B cell (primary cell): ENCODE data around the gene C1QTNF12. TPM values are rescaled to one million over a fixed set of nuclear protein-coding genes. Genes with fewer than 3 reads are reported as not detected.
"Not testable (repeated sequence)": the region's sequence is repeated elsewhere in the genome, so short reads cannot be mapped to it uniquely, and the experiment has no call there.

Experiments
- ATAC-seq: fragments of 200-7000 bp; cut with Tn5 transposase; one replicate; pipeline ENCODE4 v1.10.0; 2021; ENCODE audit warnings: low read depth, mild to moderate bottlenecking, moderate number of reproducible peaks, moderate library complexity
- CTCF ChIA-PET: fragments of 350-600 bp; sonication (Branson Sonifier 250); formaldehyde crosslinking; loops from one replicate; lab custom pipeline; 2021; ENCODE audit warnings: antibody characterized with exemption, inconsistent platforms; lab: Charles Lee
- POLR2A ChIA-PET: fragments of 350-600 bp; sonication (Branson Sonifier 250); formaldehyde crosslinking; loops from one replicate; lab custom pipeline; 2021; ENCODE audit warnings: antibody characterized with exemption; lab: Charles Lee
- DNase-seq: peaks from one replicate; pipeline ENCODE4 v3.0.0; 2013
- H2AFZ ChIP-seq: 2 replicates; pipeline ENCODE4 v1.6.1; 2012; ENCODE audit warnings: mild to moderate bottlenecking, low read depth, low read length; ENCODE audit not compliant: insufficient read depth, poor library complexity, severe bottlenecking
- H3K27ac ChIP-seq, 2 donors: 1 replicate in 1 of 2; 2 replicates in 1 of 2; pipeline ENCODE4 v1.5.1; 2012 to 2013; ENCODE audit warnings: low read length in 2 of 2, mild to moderate bottlenecking in 2 of 2, moderate library complexity in 1 of 2
- H3K27me3 ChIP-seq, 4 experiments: fragments of 200-600 bp in 1 of 4; sonication (generic) in 1 of 4; replicated peaks in 1 of 4; 1 replicate in 2 of 4; 2 replicates in 2 of 4; pipeline versions ENCODE4 v1.6.1 to v1.7.0; 2013 to 2016; ENCODE audit warnings: low read length in 3 of 4, mild to moderate bottlenecking in 2 of 4, mixed read lengths in 1 of 4, moderate library complexity in 1 of 4; ENCODE audit not compliant: insufficient read depth in 4 of 4, control insufficient read depth in 3 of 4; ENCODE audit errors: control extremely low read depth in 1 of 4
- H3K36me3 ChIP-seq, 2 experiments: replicated peaks in 1 of 2; 1 replicate in 1 of 2; 2 replicates in 1 of 2; pipeline versions ENCODE4 v1.6.1 to v1.7.1; 2013; ENCODE audit warnings: low read length in 1 of 2; ENCODE audit not compliant: insufficient read depth in 2 of 2, control insufficient read depth in 1 of 2; ENCODE audit errors: control extremely low read depth in 1 of 2, extremely low read depth in 1 of 2
- H3K4me1 ChIP-seq, 2 donors: fragments of 200-600 bp in 1 of 2; sonication (generic) in 1 of 2; 1 replicate in 1 of 2; 2 replicates in 1 of 2; pipeline versions ENCODE4 v1.5.1 to v1.6.1; 2013 to 2017; ENCODE audit warnings: low read length in 2 of 2; ENCODE audit not compliant: control insufficient read depth in 2 of 2, insufficient read depth in 2 of 2
- H3K4me2 ChIP-seq: replicated peaks from 2 replicates; pipeline ENCODE3; 2012; ENCODE audit warnings: mild to moderate bottlenecking, low read depth, low read length; ENCODE audit not compliant: poor library complexity, severe bottlenecking
- H3K4me3 ChIP-seq, 5 experiments: fragments of 200-600 bp in 1 of 5; sonication (generic) in 1 of 5; 1 replicate in 3 of 5; 2 replicates in 2 of 5; pipeline versions ENCODE4 v1.5.1 to v1.7.0; 2011 to 2016; ENCODE audit warnings: low read length in 4 of 5, mild to moderate bottlenecking in 4 of 5, low read depth in 2 of 5, control low read depth in 1 of 5, moderate library complexity in 1 of 5; ENCODE audit not compliant: insufficient read depth in 1 of 5; ENCODE audit errors: control extremely low read depth in 1 of 5, extremely low read depth in 1 of 5
- H3K79me2 ChIP-seq: fragments of 200-600 bp; sonication (generic); one replicate; pipeline ENCODE4 v1.6.0; 2016; ENCODE audit warnings: low read length; ENCODE audit not compliant: control insufficient read depth, insufficient read depth
- H3K9ac ChIP-seq: fragments of 200-600 bp; sonication (generic); 2 replicates; pipeline ENCODE4 v1.6.1; 2017; ENCODE audit warnings: mild to moderate bottlenecking, low read length, moderate library complexity
- H3K9me3 ChIP-seq, 3 donors: one replicate each; pipeline versions ENCODE4 v1.6.1 to v1.7.1; 2013; ENCODE audit warnings: low read length in 2 of 3; ENCODE audit not compliant: control insufficient read depth in 2 of 3, insufficient read depth in 1 of 3; ENCODE audit errors: control extremely low read depth in 1 of 3
- H4K20me1 ChIP-seq: 2 replicates; pipeline ENCODE4 v1.6.0; 2012; ENCODE audit warnings: mild to moderate bottlenecking, low read length; ENCODE audit not compliant: insufficient read depth, control insufficient read depth, poor library complexity, severe bottlenecking
- H3K27ac Mint-ChIP-seq: one replicate; pipeline ENCODE4 v1.8.0; 2021; ENCODE audit warnings: mixed read lengths
- H3K27me3 Mint-ChIP-seq: one replicate; pipeline ENCODE4 v1.8.0; 2021; ENCODE audit warnings: mixed read lengths
- H3K4me1 Mint-ChIP-seq: one replicate; pipeline ENCODE4 v1.8.0; 2021; ENCODE audit warnings: mixed read lengths
- H3K4me3 Mint-ChIP-seq: one replicate; pipeline ENCODE4 v1.8.0; 2021; ENCODE audit warnings: mixed read lengths
- H3K9me3 Mint-ChIP-seq: one replicate; pipeline ENCODE4 v1.8.0; 2022; ENCODE audit warnings: mixed read lengths; ENCODE audit not compliant: insufficient read depth
- CTCF ChIP-seq: fragments of 200-600 bp; IDR thresholded peaks from one replicate; pipeline ENCODE4 v1.8.0; 2022; ENCODE audit warnings: antibody characterized with exemption, mild to moderate bottlenecking
- EZH2 ChIP-seq: IDR thresholded peaks from 2 replicates; pipeline ENCODE4 v1.6.1; 2012; ENCODE audit warnings: borderline replicate concordance, low read depth, mild to moderate bottlenecking, moderate library complexity, low read length; ENCODE audit not compliant: insufficient read depth, poor library complexity, severe bottlenecking
- WGBS: methylation state at CpG from one replicate; pipeline ENCODE4 v1.1.5; 2013; ENCODE audit warnings: missing lambda C conversion rate; ENCODE audit not compliant: insufficient coverage; 5-methylcytosine and 5-hydroxymethylcytosine counted together
- intact Hi-C: fragments of 100-400 bp; cut with micrococcal nuclease; formaldehyde crosslinking; loops from one replicate; pipeline ENCODE4 v1.10.0; 2022
- polyA plus RNA-seq: library from polyadenylated mRNA; depleted of rRNA; stranded (reverse); fragments of >200 nt; gene quantifications from 2 replicates; pipeline ENCODE4 v1.2.3, GENCODE V29; 2012
- total RNA-seq, 2 donors: library from RNA; stranded (reverse); fragments of 120-200 nt in 1 of 2; gene quantifications; 1 replicate in 1 of 2; 2 replicates in 1 of 2; pipeline versions ENCODE4 v1.2.3 to v1.2.4, GENCODE V29; 2013 to 2022

The C1QTNF12 gene
- total and polyA plus RNA-seq, 2 donors (not counting 1 experiment from before 2014, with no cell fraction given), result 1.2 to 3.2 TPM

GRCh38 chr1:1248009-1248913 is 1.7 kb upstream of the C1QTNF12 start:
- H3K27me3 Mint-ChIP-seq, DNase-seq, H2AFZ ChIP-seq, H3K27ac Mint-ChIP-seq, H3K9ac ChIP-seq, H3K4me2 ChIP-seq, intact Hi-C loops, H3K4me3 ChIP-seq, H3K4me3 Mint-ChIP-seq, H3K79me2 ChIP-seq, H3K27ac ChIP-seq, ATAC-seq, H3K36me3 ChIP-seq, H3K9me3 ChIP-seq, H3K9me3 Mint-ChIP-seq: not testable (repeated sequence)
- ChIA-PET POLR2A (interaction anchor here (0.8 kb wide), 1 partner anchor 37 kb away, joined by 3 read pairs; no protein-coding TSS in a partner anchor), CTCF (interaction anchor here (1.5 kb wide), 1 partner anchor 126 kb away, joined by 5 read pairs; no protein-coding TSS in a partner anchor)
- Histone ChIP-seq H3K4me1 (peaks cover 28 to 30% of the 10 kb centered on the region in 2 donors), H3K27me3 (peaks cover 0 to 27% (median 11%) of the 10 kb centered on the region in 4 experiments), H4K20me1 (peaks cover 11% of the 10 kb centered on the region)
- 98% methylated on average over 6 of the region's 21 CpGs for WGBS
- peaks cover 16% of the 10 kb centered on the region for H3K4me1 Mint-ChIP-seq

DNA sequence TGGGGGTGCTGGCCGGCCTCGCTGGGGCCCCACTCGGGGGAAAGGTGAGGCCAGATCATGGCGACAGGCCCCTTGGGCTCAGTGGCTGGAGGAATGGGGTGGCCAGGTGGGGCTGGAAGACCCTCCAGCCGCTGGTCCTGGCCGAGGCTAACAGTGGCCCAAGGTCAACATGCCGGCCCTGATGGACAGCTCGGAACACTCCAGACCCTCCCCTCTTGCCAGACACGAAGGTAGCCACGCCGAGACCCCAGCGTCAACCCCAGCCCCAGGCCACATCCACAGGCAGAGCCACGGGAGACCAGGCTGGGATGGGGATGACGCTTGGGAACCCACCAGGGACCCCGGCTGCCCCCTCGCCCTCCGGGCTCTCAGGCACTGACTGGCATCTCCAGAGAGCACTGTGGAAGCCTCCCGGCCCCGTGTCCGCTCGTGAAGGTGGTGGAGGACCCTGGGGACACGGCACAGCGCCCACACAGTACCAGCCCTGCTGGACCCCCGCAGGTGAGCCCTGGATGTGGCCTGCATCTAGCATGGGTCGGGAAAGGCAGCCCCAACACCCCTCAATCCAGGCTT is 905 bp upstream of the C1QTNF12 start:
- Mint-ChIP-seq H3K4me3 (no peak overlapping the region), H3K4me1 (peaks cover 16% of the 10 kb centered on the region), H3K27me3 (no peaks in the 10 kb centered on the region), H3K27ac (no peak overlapping the region), H3K9me3 (no peaks in the 10 kb centered on the region)
- H3K36me3 ChIP-seq, result no peaks in the 10 kb centered on the region
- H3K27ac ChIP-seq, result no peak overlapping the region
- H3K4me1 ChIP-seq, result peaks cover 28 to 30% of the 10 kb centered on the region in 2 donors
- H3K4me2 ChIP-seq, result peak overlapping the region; percentile 56
- H3K27me3 ChIP-seq, result peaks cover 0 to 27% (median 11%) of the 10 kb centered on the region in 4 experiments
- no peak overlapping the region for H3K9ac ChIP-seq
- 77% methylated on average over 24 of the region's 25 CpGs for WGBS
- peaks cover 11% of the 10 kb centered on the region for H4K20me1 ChIP-seq
- H3K4me3 ChIP-seq, result no peak overlapping the region
- TF ChIP-seq EZH2 (no peak), CTCF (no peak)
- peaks cover 0 to 10% (median 0%) of the 10 kb centered on the region in 3 donors for H3K9me3 ChIP-seq
- DNase-seq, result no peak
- ChIA-PET POLR2A (interaction anchor here (0.8 kb wide), 1 partner anchor 37 kb away, joined by 3 read pairs; no protein-coding TSS in a partner anchor), CTCF (interaction anchor here (1.5 kb wide), 1 partner anchor 125 kb away, joined by 5 read pairs; no protein-coding TSS in a partner anchor)
- ATAC-seq, result no peak
- H2AFZ ChIP-seq, result no peak overlapping the region
- intact Hi-C loops, result no loop called here
- peaks cover 3% of the 10 kb centered on the region for H3K79me2 ChIP-seq
